GM18519 (cell line): ENCODE measurements around the gene MEIS2.

Experiments used
- ATAC-seq: cut with Tn5 transposase; IDR thresholded peaks from one replicate; pipeline ENCODE4 v1.9.1; 2021; ENCODE audit warnings: mild to moderate bottlenecking, moderate library complexity; ENCODE audit not compliant: unreplicated experiment, low FRiP score

The MEIS2 gene

GRCh38 chr15:37100109-37100965, at the start of gene MEIS2:
Gene MEIS2, minus strand, starts transcription at chr15:37100549. Its CDS starts 1,083 bp downstream, at chr15:37099466.
- no peak for ATAC-seq

DNA sequence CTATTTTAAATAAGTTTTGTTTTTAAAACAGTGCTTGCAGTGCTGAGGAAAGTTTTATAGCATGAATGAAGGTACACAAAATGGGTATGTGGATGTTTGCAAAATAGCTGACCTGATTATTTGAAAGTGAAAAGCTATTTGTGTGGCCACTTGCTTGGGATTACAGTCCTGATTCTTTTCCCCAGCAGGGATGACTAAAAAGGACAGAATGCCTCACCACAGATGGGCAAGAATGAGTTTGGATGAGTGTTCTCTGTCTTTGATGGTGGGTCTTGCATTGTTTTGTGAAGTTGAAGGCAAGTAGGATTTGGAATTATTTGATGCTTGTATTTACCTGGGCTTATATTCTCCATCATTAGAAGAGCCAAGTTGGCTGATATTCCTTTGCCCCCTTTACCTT, 48.8 kb upstream of the MEIS2 start:
- ATAC-seq, result no peak

DNA sequence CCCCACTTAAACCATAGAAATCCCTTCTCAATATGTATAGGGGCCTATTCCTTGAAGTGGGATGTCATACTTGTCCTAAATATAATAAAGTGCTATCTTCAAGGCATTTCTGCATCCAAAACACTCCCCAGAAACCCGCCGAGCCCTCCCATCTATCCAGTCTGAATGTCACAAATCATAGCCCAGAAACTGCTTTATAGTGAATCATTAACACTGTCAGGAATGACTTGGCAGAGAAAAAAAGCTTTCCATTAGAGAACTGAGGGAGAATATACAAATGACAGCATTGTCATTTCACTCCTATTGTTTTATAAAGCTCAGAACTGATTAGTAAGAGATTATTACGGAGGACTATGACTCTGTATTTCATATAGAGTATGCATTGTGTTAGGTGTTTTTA, 48.4 kb upstream of the MEIS2 start:
- no peak for ATAC-seq

GRCh38 chr15:37143351-37143750, 43.0 kb upstream of the MEIS2 start:
- no peak for ATAC-seq

GRCh38 chr15:37142371-37142770, 42.0 kb upstream of the MEIS2 start:
- ATAC-seq, result no peak

DNA sequence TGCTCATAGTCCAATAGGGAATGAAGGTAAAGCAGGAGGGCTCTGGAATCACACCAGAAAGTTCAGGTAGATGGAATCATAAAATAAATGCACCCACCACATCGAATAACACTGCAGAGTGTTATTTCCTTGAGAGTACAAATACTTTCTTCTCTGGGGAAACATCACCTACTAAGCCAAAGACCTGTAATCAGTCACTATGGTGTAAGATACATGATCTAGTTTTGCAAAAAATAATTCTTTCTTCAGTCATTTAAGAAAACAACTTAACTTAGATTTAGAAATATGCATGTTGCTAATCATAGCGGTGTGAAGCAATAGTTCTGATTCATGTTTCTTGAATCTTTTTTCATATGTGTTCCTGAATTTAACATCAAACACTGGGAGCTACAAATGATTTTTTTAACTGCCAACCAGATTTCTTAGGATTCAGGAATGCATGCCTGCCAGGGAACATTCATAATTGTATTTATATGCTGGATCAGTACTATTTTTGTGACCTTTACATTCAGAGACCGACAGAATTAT, 40.2 kb upstream of the MEIS2 start:
- no peak for ATAC-seq

- ATAC-seq, result no peak
Measured at GRCh38 chr15:37138591-37139215, 38.4 kb upstream of the MEIS2 start.

GRCh38 chr15:37137221-37137620, 36.9 kb upstream of the MEIS2 start:
- ATAC-seq, result no peak

GRCh38 chr15:37136666-37137065, 36.3 kb upstream of the MEIS2 start:
- no peak for ATAC-seq

GRCh38 chr15:37135225-37135624, 34.9 kb upstream of the MEIS2 start:
- peak; percentile 80 for ATAC-seq

DNA sequence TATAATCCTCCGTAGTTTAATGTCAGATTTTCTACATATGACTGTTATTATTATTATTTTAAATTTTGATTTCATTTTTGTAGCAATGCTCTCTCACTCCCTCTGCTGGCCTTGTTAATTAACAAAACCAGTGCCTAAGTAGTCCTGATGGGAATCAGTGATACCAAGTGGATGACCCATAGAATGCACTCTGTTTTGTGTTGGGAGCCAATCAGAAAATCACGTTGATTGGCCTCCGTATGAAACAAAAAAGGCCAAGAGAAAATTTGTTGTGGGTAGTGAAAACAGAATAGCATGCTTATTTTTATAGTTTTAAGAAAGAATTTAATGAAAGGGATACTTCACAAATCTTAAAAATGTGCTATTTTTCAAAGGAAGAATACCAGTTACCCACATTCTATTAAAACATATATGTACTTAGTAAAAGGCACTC, 34.4 kb upstream of the MEIS2 start:
- ATAC-seq, result no peak

GRCh38 chr15:37134244-37134643, 33.9 kb upstream of the MEIS2 start:
- ATAC-seq, result no peak

DNA sequence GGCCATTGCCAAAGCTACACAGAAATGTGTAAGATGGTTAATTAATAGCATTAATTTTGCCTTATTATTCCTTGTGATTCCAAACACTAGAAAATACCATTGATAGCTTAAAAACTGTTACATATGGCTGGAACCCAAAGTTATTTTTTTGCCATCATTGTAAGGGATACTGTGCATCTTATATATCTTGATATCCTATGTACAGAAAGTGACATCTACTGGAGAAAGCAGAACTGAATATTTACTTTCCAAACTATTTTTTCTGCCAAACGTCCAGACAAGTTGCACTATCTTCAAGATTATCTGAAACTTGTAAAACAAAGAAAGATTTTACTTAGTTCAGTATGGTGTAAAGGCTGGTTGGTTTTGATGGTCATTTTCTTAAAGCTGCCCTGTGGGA, 33.3 kb upstream of the MEIS2 start:
- ATAC-seq, result no peak

DNA sequence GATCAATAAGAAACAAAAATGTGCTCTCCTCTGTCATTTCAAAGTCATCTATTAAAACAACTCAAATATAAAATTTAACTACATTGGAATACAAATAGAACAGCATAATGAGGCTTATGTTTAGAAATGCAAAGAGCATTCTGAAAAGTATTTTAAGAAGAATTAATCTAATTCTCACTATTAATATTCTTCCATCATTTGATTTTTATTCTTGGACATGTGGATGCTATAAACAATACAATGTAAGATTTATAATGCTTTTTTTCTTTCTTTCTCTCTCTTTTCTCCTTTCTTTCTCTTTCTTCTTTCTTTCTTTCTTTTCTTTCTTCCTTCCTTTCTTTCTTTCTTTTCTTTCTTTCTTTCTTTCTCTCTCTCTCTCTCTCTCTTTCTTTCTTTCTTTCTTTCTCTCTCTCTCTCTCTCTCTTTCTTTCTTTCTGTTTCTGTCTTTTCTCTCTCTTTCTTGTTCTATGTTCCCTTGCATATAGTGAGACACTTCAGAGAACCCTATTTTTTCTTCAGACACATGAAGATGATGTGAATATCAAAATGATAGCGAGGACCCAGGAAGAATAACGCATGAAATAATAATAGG, 32.6 kb upstream of the MEIS2 start:
- ATAC-seq, result no peak

GRCh38 chr15:37131621-37132020, 31.3 kb upstream of the MEIS2 start:
- ATAC-seq, result no peak

GRCh38 chr15:37130356-37130755, 30.0 kb upstream of the MEIS2 start:
- no peak for ATAC-seq

GRCh38 chr15:37125143-37125542, 24.8 kb upstream of the MEIS2 start:
- ATAC-seq, result no peak

DNA sequence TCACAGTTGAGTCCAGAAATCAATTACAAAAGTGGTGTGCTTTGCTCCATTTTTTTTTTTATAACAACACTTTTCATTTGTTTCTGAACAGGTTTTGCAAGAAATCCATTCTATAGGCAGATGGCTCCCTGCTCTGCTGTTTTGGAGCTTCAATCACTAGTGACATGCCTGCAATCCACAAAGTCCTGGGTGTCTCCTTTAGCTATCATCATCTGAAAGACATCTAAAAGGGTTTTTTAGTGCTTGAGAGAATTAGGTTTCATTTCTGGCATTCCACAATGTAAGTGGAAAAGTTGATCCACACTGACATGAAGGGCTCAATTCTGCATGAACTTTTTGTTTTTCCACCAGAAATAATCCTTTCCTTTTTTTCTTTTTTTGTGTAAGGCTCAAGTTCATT, 24.0 kb upstream of the MEIS2 start:
- no peak for ATAC-seq

DNA sequence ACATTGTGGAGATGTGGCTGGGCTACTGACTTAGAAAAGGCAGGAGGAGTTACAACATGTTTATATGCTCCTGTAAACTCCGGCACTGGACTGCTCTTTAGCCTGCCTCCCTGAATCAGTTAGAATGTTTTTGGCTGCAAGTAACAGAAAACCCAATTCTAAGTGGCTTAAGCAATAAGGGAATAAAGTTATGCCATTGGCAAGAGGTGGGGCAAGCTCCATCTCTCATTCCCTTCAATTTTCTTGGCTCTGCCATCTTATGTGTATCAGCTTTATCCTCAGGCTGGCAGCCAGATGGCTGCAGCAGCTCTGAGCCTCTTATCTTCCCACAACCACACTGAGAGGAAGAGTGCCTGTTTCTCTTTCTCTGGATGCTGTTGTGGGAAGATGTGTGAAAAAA, 22.4 kb upstream of the MEIS2 start:
- no peak for ATAC-seq

- no peak for ATAC-seq
Measured at GRCh38 chr15:37121492-37121891, 21.1 kb upstream of the MEIS2 start.

DNA sequence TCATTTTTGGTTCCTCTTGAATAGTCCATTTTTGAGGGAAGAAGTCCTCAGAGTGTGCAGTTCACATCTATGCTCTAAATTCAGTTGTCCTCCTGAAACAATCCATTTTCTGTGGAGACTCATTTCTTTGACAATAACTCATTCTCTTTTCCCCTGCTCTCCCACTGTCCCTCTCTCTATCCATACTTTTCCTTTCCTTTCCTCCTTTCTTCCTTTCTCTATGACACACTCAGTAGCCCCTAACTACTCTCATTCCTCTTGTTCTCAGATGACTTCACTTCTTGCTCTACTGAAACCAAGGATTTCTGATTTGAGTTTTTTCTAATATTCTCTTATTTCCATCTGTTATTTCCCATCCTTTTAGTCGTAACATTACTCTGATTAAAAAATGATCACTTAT, 16.7 kb upstream of the MEIS2 start:
- ATAC-seq, result no peak
